KMS-11 (cell line): ENCODE data around the gene LARGE1.

ENCODE experiments used
- H2AFZ ChIP-seq: fragments of 200-600 bp; sonication (generic); 2 replicates; pipeline ENCODE4 v1.6.1; 2016; ENCODE audit warnings: antibody characterized with exemption, mixed run types, low read depth
- H3K27ac ChIP-seq: fragments of 200-600 bp; sonication (generic); 2 replicates; pipeline ENCODE4 v1.6.1; 2016; ENCODE audit warnings: mild to moderate bottlenecking, mixed run types
- H3K27me3 ChIP-seq: fragments of 200-600 bp; sonication (generic); 2 replicates; pipeline ENCODE4 v1.6.1; 2017; ENCODE audit warnings: mild to moderate bottlenecking, low read depth, mixed run types, moderate library complexity; ENCODE audit not compliant: insufficient read depth
- H3K36me3 ChIP-seq: fragments of 200-600 bp; sonication (generic); 2 replicates; pipeline ENCODE4 v1.6.1; 2017; ENCODE audit warnings: mild to moderate bottlenecking, mixed run types; ENCODE audit not compliant: insufficient read depth
- H3K4me1 ChIP-seq: fragments of 200-600 bp; sonication (generic); 2 replicates; pipeline ENCODE4 v1.6.1; 2016; ENCODE audit warnings: mild to moderate bottlenecking, low read depth, mixed run types; ENCODE audit not compliant: poor library complexity, severe bottlenecking
- H3K4me2 ChIP-seq: fragments of 200-600 bp; sonication (generic); 2 replicates; pipeline ENCODE4 v1.7.0; 2016; ENCODE audit warnings: mild to moderate bottlenecking, mixed run types
- H3K4me3 ChIP-seq: fragments of 200-600 bp; sonication (generic); IDR thresholded peaks from 2 replicates; pipeline ENCODE4 v1.6.1; 2017; ENCODE audit warnings: low read depth, low read length, mixed read lengths; ENCODE audit not compliant: insufficient read depth
- H3K79me2 ChIP-seq: fragments of 200-600 bp; sonication (generic); 2 replicates; pipeline ENCODE4 v1.6.1; 2016; ENCODE audit warnings: low read depth, mixed run types; ENCODE audit not compliant: insufficient read depth
- H3K9ac ChIP-seq: fragments of 200-600 bp; sonication (generic); 2 replicates; pipeline ENCODE4 v1.6.1; 2016; ENCODE audit warnings: mild to moderate bottlenecking, mixed run types
- H4K20me1 ChIP-seq: fragments of 200-600 bp; sonication (generic); 2 replicates; pipeline ENCODE4 v1.6.1; 2016; ENCODE audit warnings: mild to moderate bottlenecking, mixed run types; ENCODE audit not compliant: insufficient read depth
- CTCF ChIP-seq: fragments of 200-600 bp; sonication (generic); conservative IDR thresholded peaks from 2 replicates; pipeline ENCODE4 v1.6.1; 2017; ENCODE audit warnings: low read depth, mild to moderate bottlenecking, antibody characterized with exemption, low read length, moderate library complexity, mixed read lengths

The LARGE1 gene

GRCh38 chr22:33557836-33558235 is 362.4 kb downstream of the LARGE1 start:
- no peaks in the 10 kb centered on the region for H3K4me1 ChIP-seq
- no peaks in the 10 kb centered on the region for H3K79me2 ChIP-seq
- no peak overlapping the region for H3K27ac ChIP-seq
- H3K4me2 ChIP-seq, result no peak overlapping the region
- no peaks in the 10 kb centered on the region for H4K20me1 ChIP-seq
- H2AFZ ChIP-seq, result no peak overlapping the region
- no peak overlapping the region for H3K9ac ChIP-seq
- no peaks in the 10 kb centered on the region for H3K36me3 ChIP-seq
- H3K4me3 ChIP-seq, result no peak overlapping the region
- no peak for TF ChIP-seq CTCF
- no peaks in the 10 kb centered on the region for H3K27me3 ChIP-seq

DNA sequence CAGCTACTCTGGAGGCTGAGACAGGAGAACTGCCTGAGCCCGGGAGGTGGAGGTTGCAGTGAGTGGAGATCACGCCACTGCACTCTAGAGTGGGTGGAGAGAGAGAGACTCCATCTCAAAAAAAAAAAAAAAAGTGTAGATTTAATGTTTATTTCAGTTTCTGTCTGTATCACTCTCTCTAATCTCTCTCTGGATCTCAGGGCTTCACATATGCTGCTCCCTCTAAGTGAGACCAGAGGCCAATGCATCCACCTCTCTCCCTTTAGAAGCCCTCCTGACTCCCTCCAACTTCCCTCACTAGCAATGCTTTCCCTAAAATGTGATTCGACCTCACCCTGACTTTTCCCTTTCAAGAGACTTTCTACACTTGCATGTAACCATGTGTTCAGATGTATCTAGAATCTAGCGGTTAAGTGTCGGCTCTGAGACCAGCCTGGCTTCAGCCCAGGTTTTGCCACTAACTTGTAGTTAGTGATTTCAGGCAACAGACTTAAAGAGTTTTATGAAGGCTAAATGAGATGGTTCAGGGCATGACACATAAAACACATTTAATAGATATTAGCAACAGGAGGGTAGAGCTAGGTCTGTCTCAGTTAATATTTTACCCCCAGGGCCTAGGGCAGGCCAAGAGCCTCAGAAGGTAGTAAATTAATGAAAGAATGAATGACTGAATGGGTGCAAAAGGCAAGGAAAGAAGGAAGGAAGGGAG is 364.3 kb downstream of the LARGE1 start:
- Histone ChIP-seq H3K36me3 (no peaks in the 10 kb centered on the region), H3K27me3 (no peaks in the 10 kb centered on the region), H3K27ac (no peak overlapping the region), H3K79me2 (no peaks in the 10 kb centered on the region), H2AFZ (no peak overlapping the region), H3K4me1 (no peaks in the 10 kb centered on the region), H4K20me1 (no peaks in the 10 kb centered on the region), H3K4me3 (no peak overlapping the region), H3K9ac (no peak overlapping the region), H3K4me2 (no peak overlapping the region)
- TF ChIP-seq CTCF, result no peak

- H3K9ac ChIP-seq, result no peak overlapping the region
- no peaks in the 10 kb centered on the region for H3K79me2 ChIP-seq
- H3K4me2 ChIP-seq, result no peak overlapping the region
- no peak overlapping the region for H3K27ac ChIP-seq
- no peaks in the 10 kb centered on the region for H3K27me3 ChIP-seq
- H3K4me3 ChIP-seq, result no peak overlapping the region
- no peaks in the 10 kb centered on the region for H4K20me1 ChIP-seq
- no peaks in the 10 kb centered on the region for H3K4me1 ChIP-seq
- no peaks in the 10 kb centered on the region for H3K36me3 ChIP-seq
- H2AFZ ChIP-seq, result no peak overlapping the region
- no peak for TF ChIP-seq CTCF
Observed at GRCh38 chr22:33553493-33553892, 366.8 kb downstream of the LARGE1 start.

GRCh38 chr22:33544707-33545106 is 375.6 kb downstream of the LARGE1 start:
- no peaks in the 10 kb centered on the region for H3K4me1 ChIP-seq
- H3K27ac ChIP-seq, result no peak overlapping the region
- H3K9ac ChIP-seq, result no peak overlapping the region
- no peaks in the 10 kb centered on the region for H3K36me3 ChIP-seq
- H3K4me3 ChIP-seq, result no peak overlapping the region
- H3K79me2 ChIP-seq, result no peaks in the 10 kb centered on the region
- no peak overlapping the region for H3K4me2 ChIP-seq
- no peaks in the 10 kb centered on the region for H4K20me1 ChIP-seq
- H3K27me3 ChIP-seq, result no peaks in the 10 kb centered on the region
- no peak overlapping the region for H2AFZ ChIP-seq
- no peak for TF ChIP-seq CTCF
